Fibroblast of upper back skin (primary cell): ENCODE results near the gene CCZ1B.
"Not testable (repeated sequence)": the region's sequence is repeated elsewhere in the genome, so short reads cannot be mapped to it uniquely, and the experiment has no call there.

Source experiments
- DNase-seq: peaks from one replicate; pipeline ENCODE4 v3.0.0-alpha.2; 2013

The CCZ1B gene

DNA sequence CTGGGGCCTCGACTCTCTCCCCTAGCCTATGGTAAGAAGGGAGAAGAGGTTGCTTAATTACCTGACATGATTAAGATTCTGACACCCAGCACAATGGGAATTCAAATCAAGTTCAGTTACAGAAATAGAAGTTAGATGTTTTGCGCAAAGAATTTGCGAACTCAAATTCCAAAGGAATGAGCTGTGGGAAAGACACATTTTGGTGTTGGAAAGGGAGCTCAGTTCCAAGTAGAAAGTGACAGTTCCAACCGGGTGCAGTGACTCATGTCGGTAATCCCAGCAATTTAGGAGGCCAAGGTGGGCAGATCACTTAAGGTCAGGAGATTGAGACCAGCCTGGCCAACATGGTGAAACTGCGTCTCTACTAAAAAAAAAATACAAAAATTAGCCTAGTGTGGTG, 4.0 kb upstream of the CCZ1B start:
- not testable (repeated sequence) for DNase-seq

DNA sequence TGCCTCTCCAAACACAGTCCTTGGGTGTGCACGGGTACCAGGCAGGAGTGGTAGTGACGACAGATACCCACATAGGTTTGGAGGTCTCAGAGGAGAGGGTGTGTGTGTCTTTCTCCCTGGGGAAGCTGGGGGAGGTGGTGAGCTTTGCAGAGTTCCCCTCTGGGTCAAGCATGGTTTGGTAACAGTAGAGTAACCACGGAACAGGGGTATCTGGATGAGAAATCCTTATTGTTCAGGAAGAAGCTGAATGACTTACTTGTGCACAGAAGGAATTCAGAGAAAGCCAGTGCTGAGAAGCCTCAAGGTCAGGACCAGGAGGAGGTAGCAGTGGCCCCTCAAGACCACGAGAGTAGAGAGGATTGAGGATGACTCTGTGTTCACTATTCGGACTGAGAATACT, 3.5 kb upstream of the CCZ1B start:
- DNase-seq, result not testable (repeated sequence)

DNA sequence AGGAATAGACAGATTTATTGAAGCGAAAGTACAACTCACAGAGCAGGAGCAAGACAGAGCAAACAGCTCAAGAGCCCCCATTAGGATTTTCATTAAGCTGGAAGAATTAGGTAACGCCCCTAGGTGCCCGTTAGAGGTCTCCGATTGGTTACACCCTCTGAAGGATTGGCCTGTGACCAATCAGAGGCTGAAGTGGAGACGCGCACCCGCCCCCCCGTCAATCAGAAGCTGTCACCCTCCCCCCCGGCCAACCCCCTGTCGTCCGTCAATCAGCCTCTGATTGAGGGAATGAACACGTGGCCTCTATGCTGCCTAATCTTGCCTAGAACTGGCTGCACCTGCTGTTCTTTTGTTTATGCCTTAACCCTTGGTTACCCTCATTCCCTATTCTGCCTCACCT, 1.1 kb upstream of the CCZ1B start:
- not testable (repeated sequence) for DNase-seq

DNA sequence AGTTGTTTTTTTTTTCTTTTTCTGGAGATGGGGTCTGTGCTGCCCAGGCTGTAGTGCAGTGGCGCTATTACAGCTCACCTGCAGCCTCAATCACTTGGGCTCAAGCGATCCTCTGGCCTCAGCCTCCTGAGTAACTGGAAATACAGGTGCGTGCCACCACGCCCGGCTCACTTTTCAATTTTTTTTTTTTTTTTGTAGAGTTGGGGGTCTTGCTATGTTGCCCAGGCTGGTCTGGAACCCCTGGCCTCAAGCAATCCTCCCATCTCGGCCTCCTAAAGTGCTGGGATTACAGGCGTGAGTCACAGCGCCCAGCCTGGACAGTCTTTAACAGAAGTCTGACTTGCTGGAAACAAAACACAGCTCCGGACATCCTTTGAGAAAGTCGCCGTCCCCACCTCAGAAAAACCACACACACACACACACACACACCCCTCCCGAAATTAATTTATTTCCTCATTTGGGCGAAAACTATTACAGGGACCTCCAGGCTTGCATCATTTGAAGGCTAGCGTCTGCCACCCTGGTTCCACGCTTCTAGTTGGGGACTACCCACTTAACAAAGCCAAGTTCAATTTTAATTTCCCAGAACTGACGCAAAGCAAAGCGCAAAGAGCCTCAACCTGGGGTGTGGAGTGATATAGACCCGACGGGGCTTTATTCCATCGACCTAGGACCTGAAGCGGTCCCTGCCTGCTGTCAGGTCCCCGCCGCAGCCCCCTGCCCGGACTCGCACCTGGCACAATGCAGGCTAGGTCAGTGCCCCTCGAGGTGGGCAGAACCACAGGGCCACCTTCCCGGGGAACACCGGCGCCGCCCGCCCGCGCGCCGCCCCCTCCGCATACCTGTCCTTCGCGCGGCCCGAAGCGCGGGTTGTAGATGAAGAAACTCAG, 594 bp downstream of the CCZ1B start:
- DNase-seq, result not testable (repeated sequence)

DNA sequence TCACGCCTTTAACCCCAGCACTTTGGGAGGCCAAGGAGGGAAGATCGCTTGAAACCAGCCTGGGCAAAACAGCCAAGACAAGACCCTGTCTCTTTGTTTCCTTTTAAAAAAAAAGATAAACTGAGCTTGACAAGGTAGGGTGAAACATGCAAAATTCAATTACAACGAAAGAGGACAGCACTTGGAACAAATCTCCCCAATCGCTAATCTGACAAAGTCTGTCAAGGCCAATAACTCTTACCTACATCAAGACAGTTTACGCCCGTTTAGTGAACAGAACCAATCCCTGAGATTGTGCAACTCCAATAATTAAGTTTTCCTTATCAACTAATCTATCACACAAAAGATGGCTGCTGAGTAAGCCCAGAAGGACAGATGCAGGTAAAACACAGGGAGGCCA, 4.5 kb downstream of the CCZ1B start:
- DNase-seq, result not testable (repeated sequence)

DNA sequence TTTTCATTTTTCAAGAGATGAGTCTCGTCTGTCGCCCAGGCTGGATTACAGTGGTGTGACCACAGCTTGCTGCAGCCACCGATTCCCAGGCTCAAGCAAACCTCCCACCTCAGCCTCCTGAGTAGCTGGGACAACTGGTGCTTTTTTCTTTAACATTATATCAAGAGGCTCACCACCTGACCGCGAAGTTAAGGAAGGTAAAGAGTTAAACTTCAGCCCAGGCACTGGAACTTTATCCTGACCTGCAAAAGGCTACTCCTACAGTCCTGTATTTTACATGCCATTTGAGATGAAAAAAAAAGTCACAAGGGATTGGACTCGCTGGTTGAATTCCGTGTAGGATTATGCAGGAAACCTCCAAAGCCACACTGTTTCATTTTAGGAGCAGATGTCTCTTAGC, 10.6 kb downstream of the CCZ1B start:
- DNase-seq, result not testable (repeated sequence)

DNA sequence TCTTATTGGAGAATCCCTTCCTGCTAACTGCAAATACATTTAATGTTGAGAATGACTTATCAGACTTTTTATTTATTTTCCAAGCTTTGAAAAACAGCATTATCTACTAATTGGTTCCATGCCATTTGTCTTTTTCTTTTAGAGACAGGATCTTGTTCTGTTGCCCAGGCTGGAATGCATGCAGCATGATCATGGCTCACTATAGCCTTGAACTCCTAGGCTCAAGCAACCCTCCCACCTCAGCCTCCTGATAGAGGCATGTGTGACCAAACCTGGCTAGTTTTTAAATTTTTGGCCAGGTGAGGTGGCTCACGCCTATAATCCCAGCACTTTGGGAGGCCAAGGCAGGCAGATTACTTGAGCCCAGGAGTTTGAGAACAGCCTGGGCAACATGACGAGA, 13.1 kb downstream of the CCZ1B start:
- DNase-seq, result not testable (repeated sequence)

DNA sequence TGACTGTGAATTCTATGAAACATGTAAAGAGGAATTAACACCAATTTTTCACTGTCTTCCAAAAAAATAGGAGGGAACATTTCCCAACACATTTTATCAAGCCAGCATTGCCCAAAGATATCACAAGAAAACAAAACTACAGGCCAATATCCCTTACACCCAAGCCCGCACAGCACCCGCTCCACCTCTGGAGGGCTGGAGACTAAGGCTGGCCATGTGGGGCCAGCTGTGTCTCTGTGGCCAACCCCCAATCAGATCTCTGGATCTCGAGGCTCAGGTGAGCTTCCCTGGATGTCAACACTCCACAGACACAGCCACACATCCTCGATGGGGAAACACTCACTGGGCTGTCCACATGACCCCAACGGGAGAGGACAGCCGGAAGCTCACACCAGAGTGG, 18.1 kb downstream of the CCZ1B start:
- not testable (repeated sequence) for DNase-seq

DNA sequence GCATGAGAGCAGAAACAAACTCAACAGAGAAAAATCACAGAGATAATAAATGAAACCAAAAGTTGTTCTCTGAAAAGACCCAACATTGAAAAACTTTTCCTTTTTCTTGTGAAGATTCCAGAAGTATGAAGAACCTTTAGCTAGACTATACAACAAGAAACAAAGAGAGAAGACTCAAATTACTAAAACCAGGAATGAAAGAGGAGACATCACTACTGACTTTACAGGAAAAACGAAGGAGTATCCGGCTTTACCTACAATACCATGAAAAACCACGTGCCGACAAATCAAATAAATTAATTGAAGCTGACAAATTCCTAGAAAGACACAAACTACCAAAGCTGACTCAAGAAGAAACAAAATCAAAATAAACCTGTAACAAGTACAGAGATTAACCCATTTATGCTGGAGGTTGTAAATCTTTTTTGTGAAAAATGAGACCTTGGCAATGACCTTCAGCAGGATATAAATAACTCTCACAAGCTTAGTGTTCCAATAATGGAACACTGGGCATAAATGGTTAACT, 18.6 kb downstream of the CCZ1B start:
- DNase-seq, result not testable (repeated sequence)

DNA sequence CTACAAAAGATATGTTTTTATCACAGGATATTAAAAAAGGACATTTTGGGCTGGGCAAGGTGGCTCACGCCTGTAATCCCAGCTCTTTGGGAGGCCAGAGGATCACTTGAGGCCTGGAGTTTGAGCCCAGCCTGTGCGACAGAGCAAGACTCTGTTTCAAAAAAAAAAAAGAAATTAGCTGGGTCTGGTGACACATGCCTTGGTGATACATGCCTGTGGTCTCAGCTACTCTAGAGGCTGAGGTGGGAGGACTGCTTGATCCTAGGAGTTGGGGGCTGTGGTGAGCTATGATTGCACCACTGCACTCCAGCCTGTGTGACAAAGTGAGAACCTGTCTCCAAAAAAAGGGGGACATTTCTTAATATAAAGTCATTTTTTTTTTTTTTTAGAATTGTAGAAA, 25.7 kb downstream of the CCZ1B start:
- not testable (repeated sequence) for DNase-seq

DNA sequence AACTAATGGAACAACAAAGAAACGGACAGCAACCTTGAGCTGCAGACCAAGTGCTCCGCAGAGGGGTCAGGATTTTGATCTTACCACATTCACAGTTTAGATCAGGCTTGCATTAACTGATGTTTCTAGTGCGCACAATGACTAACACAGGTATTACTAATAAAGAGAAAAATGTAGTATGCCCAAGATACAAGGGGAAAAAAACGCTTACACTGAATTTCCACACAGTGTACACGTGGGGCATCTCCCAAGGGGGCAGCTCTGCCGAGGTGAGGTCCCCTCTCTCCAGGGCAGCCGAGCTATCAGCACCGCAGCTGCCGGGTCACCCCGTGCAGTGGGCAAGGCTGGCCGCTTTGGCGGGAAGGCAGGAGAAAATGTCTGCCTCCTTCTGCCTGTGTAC, 26.2 kb downstream of the CCZ1B start:
- not testable (repeated sequence) for DNase-seq

DNA sequence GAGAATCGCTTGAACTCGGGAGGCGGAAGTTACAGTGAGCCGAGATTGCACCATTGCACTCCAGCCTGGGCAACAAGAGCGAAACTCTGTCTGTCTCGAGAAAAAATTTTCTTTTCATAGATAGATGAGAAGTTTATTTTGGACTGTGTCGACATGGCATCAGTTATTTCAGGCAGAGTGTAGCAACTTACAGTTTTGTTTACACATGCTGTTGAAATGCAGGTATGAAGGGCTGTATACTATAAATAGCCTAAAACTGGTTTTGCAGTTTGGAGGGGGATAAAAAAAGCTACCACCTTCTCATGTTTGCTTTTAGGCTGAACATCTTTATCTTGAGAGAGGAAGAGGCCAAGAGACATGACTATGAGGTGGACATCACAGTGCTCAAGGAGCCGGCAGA, 28.0 kb downstream of the CCZ1B start:
- not testable (repeated sequence) for DNase-seq

DNA sequence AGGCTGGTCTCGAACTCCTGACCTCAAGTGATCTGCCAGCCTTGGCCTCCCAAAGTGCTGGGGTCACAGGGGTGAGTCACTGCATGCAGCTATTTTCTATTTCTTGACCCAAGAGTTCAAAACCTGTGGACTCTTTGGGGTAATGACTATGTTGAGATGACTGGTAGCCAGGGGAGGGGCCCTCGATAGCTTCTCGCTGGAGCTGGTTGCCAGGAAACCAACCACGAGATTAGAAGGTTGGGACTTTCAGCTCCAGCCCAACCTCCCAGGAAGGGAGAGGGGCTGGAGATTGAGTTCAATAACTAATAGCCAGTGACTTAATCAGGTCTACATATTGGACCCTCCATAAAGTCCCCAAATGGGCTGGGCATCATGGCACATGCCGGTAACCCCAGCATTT, 28.9 kb downstream of the CCZ1B start:
- DNase-seq, result not testable (repeated sequence)

DNA sequence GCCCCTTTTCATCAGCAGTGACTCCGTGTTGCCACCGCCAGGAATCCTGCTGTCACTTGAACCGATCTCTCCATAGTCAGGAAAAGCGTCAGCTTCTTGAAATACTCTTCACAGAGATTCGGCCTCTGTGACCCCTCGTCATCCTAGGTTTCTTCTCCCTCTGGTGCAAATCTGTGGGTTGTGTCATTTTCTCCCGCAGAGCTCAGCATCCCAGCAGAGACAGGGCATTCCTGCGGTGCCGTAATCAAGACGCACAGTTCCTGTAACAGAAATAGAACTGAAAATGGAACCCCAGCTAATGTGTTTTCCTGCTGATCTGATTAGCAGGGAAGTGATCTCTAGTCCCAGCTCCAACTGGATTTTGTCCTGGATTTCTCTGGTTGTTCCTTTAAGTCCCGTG, 31.8 kb downstream of the CCZ1B start:
- DNase-seq, result not testable (repeated sequence)

DNA sequence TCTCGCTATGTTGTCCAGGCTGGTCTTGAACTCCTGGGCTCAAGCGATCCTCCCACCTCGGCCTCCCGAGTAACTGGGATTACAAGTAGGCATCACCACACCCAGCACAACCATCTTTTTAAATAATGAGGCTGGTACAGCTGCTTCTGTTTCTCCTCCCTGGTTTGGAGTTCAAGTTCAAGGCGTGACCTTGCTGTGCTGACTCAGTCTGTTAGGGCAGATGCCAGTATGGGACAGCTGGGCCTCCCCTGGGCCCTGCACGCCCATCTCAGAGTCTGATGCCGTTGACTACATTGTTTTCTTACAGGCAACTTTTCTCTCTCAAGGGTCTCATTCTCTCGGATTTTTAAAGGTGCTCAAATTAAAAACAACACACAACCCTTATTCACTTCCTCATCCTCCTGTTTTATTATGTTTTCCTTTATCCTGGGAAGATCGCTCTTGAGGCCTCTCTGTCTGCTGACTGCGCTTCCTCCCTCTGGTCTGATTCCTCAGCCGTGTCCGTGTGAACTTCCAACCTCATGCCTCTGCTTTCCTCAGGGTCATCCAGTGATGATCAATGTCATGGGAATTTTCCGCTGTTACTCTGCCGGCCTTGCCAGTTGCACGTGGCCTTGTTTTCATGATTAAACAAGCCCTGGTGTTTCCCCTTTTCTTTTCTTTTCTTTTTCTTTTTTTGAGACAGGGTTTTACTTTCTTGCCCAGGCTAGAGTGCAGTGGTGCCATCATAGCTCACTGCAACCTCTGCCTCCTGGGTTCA, 33.8 kb downstream of the CCZ1B start:
- peak; percentile 14 for DNase-seq

DNA sequence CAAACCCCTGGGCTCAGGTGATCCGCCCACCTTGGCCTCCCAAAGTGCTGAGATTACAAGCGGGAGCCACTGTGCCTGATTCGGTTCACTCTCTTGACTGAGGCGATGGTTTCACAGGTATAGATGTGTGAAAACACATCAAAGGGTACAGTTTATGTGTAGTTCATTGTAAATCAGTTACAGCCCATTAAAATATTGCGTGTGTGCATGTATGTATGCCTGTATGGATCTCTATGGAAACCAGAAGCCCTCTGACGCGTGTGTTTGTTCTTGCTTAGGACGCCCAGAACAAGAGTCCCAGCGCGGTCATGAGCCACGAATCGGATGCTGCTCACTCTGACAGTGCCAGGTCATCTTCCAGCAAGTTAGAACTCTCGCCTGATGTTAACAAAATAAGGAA, 36.7 kb downstream of the CCZ1B start:
- not testable (repeated sequence) for DNase-seq

DNA sequence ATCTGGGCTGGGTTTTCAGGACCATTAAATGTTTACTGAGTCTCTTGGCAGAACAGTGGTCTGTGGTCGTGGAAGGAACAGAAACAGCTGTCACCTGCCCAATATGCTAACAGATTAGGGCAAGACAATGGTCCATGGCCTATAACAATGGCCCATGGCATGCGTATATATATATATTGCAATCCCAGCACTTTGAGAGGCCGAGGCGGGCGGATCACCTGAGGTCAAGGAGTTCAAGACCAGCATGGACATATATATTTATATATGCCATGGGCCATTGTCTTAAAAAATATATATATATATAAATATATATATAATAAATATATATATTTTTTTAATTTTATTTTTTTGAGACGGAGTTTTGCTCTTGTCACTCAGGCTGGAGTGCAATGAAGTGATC, 44.5 kb downstream of the CCZ1B start:
- DNase-seq, result not testable (repeated sequence)

DNA sequence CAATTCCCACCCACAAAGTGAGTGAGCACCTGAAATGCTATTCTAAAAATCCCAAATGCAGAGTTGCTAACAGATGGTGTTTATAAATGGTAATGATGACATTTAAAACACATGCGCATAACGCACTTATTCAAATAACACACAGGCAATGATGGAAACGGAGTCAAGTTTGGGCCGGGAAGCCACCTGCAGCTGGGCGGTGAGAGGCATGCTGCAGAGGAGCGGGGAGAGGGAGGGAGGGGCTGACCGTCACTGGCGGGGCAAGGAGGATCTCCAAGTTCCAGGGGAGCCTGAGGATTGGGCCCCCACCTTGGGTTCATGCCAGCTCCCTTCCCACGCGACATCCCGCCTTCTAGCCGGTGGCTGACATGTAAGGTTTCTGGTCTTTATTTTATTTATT, 64.9 kb downstream of the CCZ1B start:
- not testable (repeated sequence) for DNase-seq

DNA sequence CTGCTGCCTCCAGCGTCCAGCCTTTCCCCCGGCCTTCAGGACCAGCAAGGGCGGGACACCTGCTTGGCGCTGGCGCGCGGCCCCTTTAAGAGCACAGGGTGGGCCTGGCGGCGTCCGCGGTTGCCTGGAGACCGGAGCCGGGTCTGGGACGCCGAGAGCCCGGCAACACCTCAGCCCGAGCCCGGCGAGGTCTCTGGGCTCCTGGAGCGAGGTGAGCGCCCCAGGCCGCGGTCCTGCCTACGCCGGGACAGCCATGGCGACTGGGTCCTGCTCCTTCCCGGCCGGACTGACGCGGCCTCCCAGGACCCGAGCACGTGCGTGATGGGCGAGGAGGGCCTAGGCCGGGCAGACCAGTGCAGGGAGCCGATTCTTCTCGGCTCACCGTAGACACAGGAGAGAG, 72.1 kb downstream of the CCZ1B start, which contains the start of gene RSPH10B2:
Gene RSPH10B2, plus strand, starts transcription at position 140 of the 400 bp plus-strand sequence. CDS start 3,575 bp downstream, outside the sequence.
- not testable (repeated sequence) for DNase-seq

DNA sequence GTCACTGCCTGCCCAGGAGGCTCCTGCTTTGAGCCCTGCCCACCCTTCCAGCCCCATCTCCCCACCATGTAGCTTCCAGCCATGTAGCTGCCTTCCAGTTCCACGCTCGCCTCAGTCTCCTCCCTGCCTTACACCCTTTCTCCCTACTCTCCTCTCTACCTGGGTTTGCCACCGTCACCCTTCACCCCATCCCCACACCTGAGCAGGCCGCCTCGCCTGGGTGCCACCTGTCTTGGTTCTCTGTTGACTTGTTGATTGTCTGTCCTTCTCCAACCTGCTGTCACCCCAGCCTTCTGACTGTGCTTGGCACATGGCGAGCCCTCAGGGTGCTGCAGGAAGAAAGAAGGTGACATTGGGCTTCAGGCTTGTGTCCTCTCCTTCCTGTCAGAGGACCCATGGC, 75.9 kb downstream of the CCZ1B start:
- DNase-seq, result not testable (repeated sequence)

DNA sequence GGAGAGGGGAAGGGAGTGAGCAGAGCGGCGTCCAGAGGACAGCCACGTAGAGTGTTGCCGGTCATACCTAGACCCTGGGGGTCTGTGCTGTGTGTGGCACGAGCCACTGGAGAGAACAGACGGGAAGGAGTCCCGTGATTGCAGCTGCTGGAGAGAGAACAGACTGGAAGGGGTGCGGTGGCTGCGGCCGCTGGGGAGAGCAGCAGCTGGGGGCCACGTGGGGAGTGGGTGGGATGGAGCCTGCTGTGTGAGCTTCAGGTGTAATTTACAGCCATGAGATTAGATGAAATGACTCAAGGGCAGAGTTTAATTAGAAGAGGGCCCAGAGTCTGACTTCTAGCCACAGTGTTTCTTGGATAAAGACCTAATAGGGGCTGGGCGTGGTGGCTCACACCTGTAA, 76.7 kb downstream of the CCZ1B start:
- not testable (repeated sequence) for DNase-seq
